HG03196 (cell line): ENCODE data around the gene ADGRL3.
"Not testable (repeated sequence)": the region's sequence is repeated elsewhere in the genome, so short reads cannot be mapped to it uniquely, and the experiment has no call there.

Experiments used
- ATAC-seq: cut with Tn5 transposase; IDR thresholded peaks from one replicate; pipeline ENCODE4 v1.9.1; 2021; ENCODE audit not compliant: unreplicated experiment

ADGRL3 gene

DNA sequence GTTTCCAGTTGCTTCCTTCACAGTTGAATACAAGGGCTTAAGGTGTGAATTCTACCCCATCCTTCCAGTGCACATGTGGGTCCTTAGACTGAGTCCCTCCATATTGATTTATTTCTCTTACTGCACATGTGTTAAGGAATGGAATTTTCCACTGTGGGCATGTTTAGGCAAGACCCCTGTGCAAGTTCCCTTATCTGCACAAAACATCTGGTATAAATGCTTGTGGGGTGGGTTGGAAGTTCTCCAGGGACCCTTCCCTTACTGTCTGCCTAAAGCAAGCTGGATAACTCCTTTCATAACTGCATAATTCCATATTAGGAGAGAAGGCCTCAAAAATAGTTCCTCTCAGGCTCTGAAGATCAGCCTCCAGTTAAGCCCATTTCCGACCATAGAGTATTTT lies 570.9 kb downstream of the ADGRL3 start:
- no peak for ATAC-seq

DNA sequence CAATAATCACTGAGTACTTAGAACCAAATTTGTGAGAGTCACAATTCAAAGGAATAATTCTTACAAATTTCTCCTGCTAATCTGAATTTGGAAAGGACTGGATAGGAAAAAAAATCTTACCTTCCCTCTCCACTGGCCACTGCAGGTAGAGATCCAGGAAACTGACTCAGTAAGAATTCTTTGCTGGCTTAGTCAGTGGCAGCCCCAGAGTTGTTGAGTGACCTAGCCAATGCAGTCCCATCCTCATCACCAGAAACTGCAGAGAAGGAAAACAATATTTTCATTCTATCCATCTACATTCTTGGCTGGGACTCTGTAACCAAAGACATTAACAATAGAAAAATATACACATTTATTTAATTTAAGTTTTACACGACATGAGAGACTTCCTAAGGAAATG lies 572.0 kb downstream of the ADGRL3 start:
- no peak for ATAC-seq

DNA sequence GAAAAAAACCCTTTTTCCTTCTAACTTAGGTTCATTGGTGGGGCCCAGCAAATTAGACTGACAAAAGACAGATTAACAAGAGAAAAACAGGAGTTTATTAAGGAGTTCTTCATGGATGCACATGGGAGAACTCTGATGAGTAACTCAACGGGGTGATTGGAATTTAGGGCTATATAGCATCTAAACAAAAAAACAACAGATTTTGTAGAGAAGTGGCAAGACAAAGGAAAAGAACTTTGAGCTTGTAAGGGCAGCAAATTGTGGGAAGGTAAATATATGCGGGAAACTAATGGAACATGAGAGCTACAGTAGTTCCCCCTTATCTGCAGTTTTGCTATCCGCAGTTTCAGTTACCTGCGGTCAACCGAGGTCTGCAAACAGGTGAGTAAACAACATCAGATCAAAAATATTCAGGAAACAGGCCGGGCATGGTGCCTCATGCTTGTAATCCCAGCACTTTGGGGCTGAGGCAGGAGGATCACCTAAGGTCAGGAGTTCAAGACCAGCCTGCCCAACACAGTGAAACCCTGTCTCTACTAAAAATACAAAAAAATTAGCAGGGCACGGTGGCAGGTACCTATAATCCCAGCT lies 573.6 kb downstream of the ADGRL3 start:
- no peak for ATAC-seq

DNA sequence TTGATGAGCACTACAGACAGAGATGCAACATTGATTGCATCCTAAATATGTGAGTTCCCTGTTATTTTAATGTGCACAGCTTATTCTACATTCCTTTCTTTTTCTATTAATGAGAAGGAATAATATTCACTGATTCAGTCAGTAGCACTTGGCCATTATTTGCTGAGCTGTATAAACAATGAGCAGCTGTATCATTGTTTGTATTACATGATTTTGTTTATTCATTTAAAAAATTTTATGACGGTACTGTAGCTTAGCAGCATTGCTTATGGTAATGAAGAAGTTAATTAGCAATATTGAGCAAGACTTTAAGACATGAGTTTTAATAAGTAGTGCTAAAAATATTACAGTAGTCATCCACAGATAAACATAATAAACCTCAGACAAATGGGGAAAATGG lies 582.0 kb downstream of the ADGRL3 start:
- no peak for ATAC-seq

DNA sequence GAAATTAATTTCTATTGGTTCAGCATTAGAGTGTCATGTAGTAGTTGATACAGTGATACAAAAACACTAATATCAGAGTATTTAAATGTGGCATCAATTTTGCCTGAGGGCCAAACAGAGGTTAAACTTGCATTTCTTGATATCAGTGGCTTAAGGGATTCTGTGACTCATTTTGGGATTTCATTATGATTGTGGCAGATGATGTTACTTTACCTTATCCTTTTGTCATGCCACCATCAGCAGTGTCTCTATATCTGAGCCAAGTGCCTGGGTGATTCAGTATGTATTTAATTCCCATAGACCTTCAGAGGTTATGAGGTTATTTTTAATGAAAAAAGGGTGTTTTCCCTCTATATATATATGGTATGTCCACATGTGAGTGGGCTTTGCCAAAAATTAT lies 582.9 kb downstream of the ADGRL3 start:
- no peak for ATAC-seq

DNA sequence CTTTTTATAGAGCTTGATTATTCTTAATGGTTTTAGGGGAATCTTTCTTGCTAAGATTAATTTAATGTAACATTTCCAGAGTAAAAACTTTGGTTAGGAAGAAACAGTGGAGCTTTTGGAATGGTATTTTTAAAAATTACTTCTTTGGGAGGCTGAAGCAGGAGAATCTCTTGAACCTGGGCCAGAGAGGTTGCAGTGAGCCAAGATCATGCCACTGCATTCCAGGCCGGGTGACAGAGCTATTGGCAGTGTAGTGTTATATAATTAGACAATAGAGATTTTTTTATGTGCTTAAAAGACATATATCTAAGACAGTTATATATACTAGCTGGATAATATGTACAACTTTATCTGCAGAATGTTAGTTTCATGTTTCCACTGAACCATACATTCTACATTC lies 585.6 kb downstream of the ADGRL3 start:
- no peak for ATAC-seq

DNA sequence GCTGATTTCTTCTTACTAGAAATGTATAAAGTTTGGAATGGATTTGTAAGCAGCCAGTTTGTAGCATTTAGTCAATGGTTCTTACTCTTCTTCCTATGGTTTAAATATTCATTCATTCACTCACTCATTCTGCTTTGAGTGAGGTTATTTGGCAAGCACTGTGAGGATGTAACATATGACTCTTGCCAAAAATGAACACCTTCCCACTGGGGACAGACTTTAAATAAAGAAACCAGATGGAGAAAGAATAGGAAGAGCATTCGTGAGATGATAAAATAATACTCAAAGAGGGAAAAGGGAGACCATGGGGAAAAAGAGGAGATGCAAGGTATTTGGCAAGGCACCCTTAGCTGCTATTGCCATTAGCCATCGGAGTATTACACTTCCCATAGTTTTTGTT lies 586.1 kb downstream of the ADGRL3 start:
- no peak for ATAC-seq

DNA sequence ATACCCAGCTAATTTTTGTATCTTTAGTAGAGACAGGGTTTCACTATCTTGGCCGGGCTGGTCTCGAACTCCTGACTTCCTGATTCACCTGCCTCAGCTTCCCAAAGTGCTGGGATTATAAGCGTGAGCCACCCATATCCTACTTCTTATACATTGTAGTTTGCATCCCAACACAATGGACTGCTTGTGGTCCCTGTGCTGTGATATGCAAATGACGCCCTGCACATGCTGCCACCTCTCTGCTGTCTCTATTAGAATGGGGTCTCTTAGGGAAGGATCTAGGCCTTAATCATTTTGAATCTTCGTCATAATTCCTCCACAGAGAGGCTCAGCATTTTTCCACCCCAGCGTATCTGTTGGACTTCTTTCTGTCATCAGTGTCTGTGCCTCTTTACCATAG lies 595.9 kb downstream of the ADGRL3 start:
- no peak for ATAC-seq

DNA sequence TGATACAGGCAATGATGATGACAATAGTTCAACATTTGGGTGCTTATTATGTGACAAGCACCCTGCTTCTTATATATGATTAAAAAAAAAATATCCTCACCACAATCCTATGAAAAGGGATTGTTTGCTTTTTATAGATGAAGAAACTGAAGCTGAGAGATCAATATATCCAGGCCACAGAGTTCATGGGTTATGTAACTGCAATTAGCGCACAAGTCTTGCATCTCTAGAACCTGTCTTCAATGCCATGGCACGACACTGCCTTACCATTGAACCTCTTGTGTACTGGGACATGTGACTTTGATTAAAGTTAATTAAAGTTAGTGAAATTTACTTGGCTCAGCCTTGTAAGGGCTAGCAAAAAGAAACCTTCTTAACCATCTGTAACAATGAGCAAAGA lies 599.7 kb downstream of the ADGRL3 start:
- no peak for ATAC-seq

DNA sequence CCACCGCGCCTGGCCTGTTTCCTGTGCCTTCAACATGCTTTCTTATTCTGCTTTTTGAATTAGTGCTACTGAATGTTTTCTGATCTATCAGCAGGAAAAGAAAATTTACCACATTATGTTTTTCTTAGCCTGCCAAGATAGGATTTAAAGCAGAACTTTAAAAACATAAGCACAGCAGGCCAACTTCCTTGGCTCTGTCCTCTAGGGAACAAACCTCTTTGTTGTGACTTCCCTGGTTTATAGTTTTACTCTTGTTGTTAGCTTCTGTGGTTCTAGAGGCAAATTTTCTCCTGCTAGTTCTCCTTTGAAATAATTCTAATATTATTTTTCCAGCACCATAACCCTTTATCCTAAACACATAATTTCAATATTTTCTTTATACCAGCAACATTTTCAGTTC lies 605.1 kb downstream of the ADGRL3 start:
- ATAC-seq, result no peak

DNA sequence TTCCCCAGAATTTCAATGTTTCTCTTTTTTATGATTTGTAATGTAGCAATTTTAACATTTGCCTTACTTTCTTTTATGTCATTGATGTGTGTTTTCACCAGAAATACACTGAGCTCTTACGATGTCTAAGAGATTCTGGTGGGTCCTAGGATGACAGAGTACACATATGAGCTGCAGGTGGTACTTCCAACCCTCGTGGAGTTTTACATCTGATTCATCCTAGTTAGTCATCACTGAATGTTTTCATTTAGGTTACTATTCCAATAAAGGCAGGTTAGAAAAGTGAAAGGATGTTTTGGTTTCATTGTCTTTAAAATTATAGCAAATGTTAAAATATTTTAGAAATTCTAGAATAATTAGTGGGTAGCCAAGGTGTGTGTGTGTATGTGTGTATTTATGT lies 605.9 kb downstream of the ADGRL3 start:
- ATAC-seq, result no peak

DNA sequence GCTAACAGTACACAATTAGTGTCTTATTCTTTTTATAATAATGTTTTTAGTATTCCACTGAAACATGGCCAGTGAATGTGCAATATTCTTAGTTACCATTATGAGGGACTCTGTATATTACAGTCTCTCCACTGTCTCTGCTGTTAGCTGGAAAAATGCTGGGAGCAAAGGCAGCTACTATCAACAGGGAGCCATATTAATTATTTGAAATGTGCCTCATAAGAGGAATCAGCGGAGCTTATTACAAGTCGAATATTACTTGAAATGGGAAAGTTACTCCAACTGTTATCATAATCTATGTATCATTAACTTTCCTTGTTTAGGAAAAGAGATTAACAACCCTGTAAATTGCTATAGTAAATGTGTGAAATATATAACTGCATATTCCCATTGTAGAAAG lies 612.0 kb downstream of the ADGRL3 start:
- ATAC-seq, result no peak

DNA sequence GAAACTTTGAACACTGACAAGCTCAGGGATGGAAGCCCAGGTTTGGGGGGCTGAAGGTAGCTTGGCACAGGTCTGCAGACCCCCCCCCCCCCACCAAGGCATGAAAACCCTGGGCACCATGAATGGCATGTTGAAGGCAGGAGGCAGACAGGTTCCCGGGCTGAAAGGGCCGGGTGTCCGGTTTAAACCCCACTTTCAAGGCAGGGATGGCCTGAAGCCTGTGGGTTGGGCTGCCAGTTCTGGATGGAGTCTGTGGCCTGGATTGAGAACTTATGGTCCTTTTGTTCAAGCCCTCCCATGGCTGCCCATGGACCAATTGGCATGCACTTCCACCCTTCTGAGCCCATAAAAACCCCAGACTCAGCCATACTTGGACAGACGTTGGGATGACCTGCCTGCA lies 616.9 kb downstream of the ADGRL3 start:
- ATAC-seq, result no peak

DNA sequence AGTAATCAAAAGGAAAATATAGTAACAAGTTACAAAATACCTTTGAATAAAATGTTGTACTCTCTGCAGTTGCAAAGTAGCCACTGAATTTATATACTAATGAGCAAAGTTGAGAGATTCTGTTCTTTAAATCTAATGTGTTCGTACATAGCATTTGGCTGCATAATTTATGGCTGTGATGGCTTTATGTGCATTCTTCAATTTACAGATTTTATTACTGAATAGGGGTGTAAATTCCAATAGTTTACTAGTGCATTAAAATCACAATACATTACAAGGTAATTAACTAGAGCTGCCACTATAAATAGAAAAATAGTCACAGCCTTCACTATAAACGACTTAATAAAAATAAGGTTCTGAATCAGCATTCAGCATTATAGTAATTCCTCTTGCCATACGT lies 620.0 kb downstream of the ADGRL3 start:
- no peak for ATAC-seq

DNA sequence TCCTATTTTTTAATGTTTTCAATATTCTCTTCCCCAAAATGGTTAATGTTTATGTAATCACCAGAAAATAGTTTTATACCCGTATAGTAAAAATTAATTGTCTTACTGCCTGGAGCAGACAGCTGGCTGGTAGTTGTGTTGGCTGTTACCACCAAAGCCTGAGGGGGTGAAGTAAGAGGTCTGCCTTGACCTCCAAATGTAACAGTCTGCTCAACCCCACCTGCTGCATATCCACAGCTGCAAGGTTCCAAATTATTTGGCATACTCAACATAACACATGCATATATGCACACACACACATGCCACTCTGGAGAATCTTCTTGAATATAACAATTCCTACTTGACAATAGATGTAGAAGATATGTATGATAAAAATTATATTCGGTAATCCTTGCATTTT lies 624.3 kb downstream of the ADGRL3 start:
- no peak for ATAC-seq

DNA sequence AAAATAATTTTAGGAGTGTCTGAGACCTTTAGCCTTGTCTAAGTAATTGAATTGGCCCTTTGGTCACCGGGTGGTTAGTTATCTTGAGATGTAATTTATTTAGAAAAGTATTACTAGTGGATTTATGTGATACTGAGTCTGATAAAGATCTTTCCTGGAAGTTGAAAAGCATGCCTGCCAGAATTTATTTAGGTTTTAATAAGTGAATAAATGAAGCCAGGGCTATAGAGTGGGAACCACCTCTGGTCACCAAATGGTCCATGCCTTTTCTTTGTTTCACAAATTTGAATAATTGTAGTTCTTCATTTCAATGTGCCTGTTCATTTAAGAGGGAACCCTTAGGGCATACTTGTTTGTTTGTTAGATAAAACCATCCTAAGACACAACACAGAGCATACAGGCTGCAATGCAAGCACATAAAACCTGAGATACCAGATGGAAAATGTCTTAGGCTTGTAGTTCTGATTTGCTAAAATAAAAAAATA lies 627.8 kb downstream of the ADGRL3 start:
- no peak for ATAC-seq

DNA sequence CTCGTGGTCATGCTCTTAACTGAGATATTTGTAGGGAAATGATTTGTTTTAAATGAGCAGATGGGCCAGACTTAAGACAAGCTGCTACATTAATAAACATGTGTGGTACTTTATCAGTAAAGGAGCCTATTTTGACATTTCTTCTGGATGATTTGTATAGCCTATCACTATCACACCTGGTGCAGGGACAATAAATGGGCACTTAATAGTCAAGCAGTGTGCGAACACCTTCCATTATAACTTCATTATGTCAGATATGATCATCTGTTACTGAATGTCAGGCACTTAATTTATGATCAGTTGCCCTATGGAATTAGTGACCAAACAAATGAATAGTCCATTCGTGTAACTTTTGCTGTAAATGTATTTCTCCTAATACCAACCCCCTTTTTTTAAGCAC lies 628.8 kb downstream of the ADGRL3 start:
- no peak for ATAC-seq

DNA sequence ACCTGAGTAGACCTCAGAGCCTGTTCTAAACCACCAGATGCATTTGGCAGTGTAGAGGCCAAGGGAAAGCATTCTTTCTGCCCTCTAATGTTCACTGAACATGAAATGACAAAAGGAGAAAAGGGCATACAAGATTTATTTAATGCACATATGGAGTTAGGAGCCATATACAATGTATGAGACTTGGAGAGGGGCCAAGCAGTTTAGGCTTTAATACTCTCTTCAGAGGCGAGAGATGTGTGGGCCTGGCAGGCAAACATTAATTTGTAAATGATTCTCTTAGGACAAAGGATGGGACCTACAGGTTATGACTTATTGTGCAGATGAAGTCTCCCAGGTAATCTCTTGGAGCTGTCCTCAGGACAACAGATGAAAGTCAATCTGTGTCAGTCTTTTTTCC lies 631.9 kb downstream of the ADGRL3 start:
- ATAC-seq, result no peak

DNA sequence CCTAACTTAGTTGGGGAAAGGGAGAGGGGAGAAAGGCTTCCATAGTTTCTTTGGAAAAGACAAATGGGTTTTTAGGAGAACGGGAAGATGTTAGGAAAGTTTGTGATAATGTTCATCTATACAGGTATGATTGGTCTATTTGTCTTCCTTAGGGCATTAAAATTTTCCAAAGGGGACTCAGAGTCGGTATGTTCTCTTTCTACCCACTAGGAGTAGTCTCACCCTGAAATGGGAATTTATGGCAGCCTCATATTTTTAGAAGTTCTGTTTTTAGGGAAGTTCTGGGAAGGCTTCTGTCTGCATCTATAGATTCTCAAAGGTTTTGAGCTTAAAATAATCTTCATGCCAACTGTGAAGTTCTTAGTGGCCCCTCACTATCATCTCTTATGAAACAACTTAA lies 637.3 kb downstream of the ADGRL3 start:
- ATAC-seq, result no peak

DNA sequence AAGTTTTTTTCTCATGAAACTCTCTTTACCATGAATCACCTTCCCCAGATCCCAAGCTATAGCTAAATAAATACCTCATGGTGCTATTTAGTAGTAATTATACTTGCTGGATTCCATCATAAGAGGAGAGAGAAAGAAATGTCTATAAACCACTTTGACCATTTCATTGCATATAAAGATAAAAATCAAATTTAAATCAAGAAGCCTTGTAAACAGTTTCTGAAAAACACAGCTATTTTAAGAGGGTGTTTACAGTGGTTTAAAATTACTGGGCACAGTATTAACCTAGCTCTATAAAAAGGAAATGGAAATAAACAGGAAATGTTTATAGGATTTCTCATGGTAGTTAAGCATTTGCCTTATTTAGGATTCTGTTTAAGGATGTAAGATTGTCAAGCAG lies 637.9 kb downstream of the ADGRL3 start:
- no peak for ATAC-seq

DNA sequence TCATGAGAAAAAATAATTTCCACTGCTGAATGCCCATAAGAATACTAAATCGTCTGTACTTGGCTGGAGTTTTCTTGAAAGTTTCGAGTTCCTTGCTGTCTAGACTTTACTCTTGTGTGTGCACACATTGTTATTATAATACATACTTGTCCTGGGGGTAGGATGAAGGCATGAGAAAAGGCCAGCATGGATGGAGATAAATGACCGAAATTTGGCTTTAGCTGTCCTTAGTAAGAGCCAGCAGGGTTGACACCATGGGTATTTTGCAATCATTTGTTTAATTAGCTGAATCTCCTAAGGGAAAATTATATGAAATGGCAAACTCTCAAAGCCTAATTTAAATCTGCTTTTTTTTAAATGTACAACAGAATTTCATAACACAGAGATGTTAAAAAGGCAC lies 641.6 kb downstream of the ADGRL3 start:
- no peak for ATAC-seq

DNA sequence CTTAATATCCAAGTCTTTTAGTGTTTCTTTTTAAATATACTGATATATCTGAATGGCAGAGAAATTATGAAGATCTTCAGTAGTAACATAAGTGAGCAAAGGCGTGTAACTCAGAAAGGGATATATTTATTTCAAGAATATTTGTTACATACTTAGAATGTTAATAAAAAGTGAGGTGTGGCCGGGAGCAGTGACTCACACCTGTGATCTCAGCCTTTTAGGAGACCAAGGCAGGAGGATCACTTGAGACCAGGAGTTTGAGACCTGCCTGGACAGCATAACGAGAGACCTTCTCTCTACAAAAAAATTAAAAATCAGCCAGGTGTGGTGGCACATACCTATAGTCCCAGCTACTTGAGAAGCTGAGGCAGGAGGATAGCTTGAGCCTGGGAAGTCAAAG lies 651.0 kb downstream of the ADGRL3 start:
- no peak for ATAC-seq

DNA sequence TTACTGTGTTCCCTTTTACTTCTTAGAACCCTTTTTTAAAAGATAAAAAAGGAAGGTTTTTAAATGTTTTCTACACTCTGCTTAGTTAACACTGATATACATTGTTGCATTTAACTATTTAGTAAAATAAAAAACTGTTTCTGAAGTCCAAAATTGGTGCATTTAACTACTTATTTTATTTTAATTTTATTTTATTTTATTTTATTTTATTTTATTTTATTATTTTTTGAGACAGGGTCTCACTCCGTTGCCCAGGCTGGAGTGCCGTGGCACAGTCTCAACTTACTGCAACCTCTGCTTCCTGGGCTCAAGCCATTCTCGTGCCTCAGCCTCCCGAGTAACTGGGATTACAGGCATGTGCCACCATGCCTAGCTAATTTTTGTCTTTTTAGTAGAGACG lies 652.0 kb downstream of the ADGRL3 start:
- ATAC-seq, result not testable (repeated sequence)

DNA sequence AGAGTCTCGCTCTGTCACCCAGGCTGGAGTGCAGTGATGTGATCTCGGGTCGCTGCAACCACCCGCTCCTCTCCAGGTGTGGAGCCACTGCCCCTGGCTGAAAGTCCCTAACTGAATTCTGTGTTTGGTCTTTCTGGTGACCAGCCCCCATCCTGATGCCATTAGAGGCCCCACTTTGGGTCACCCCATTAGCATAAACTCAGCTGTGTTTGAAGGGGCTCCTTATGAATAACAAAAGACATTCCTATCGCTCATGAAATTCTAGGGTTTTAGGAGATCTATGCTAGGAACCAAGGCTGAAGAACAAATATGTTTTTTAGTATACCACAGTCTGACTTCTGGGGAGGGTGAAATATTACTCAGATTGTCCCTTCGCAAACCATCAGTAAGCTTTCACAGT lies 652.9 kb downstream of the ADGRL3 start:
- ATAC-seq, result no peak
